ENCODE results near the gene GNG7.

- TF ChIP-seq EZH2 (IDR thresholded peaks at IDR 0.05; ENCODE audit: low read length) (no peak), CTCF (optimal IDR thresholded peaks at IDR 0.05 in 1 of 3, IDR thresholded peaks at IDR 0.05 in 1 of 3, conservative IDR thresholded peaks at IDR 0.05 in 1 of 3; ENCODE audit: extremely low read depth in 1 of 3, insufficient read depth in 2 of 3, low read length in 3 of 3) (no peak)
These were observed 16.8 kb upstream of the GNG7 start for GRCh38 chr19:2719232-2719735.
